Measurements from ENCODE around the gene FUCA2. TPM values are rescaled to one million over a fixed set of nuclear protein-coding genes. Genes with fewer than 3 reads are reported as not detected.

Gene FUCA2
- total RNA-seq = 54.8 and 70.4 TPM in 2 replicates

GRCh38 chr6:143510991-143511891 lies at the start of gene FUCA2:
TSS of gene FUCA2 (minus strand) at chr6:143511720. CDS start at chr6:143511634, 86 bp downstream.
- TF ChIP-seq CTCF (conservative IDR thresholded peaks at IDR 0.05; ENCODE audit: low read depth, low read length) = no peak
- peak; percentile 27 for DNase-seq (ENCODE audit: low read depth)
- H3K4me3 ChIP-seq (ENCODE audit: low read depth, low read length) = peak within 1 kb of the TSS; percentile 79

GRCh38 chr6:143561105-143561704 lies 49.7 kb upstream of the FUCA2 start:
- no peak overlapping the region for H3K4me3 ChIP-seq (ENCODE audit: low read depth, low read length)
- no peak for DNase-seq (ENCODE audit: low read depth)
- no peak for TF ChIP-seq CTCF (conservative IDR thresholded peaks at IDR 0.05; ENCODE audit: low read depth, low read length)

GRCh38 chr6:143559051-143559660 lies 47.6 kb upstream of the FUCA2 start:
- TF ChIP-seq CTCF (conservative IDR thresholded peaks at IDR 0.05; ENCODE audit: low read depth, low read length) = no peak
- DNase-seq (ENCODE audit: low read depth) = no peak

GRCh38 chr6:143556529-143556928 lies 45.0 kb upstream of the FUCA2 start:
- no peak for DNase-seq (ENCODE audit: low read depth)
- no peak overlapping the region for H3K4me3 ChIP-seq (ENCODE audit: low read depth, low read length)
- no peak for TF ChIP-seq CTCF (conservative IDR thresholded peaks at IDR 0.05; ENCODE audit: low read depth, low read length)

More at GRCh38 chr6:143559051-143559660, 47.6 kb upstream of the FUCA2 start:
- H3K4me3 ChIP-seq (ENCODE audit: low read depth, low read length) = no peak overlapping the region

- no peak for TF ChIP-seq CTCF (conservative IDR thresholded peaks at IDR 0.05; ENCODE audit: low read depth, low read length)
- H3K4me3 ChIP-seq (ENCODE audit: low read depth, low read length) = no peak overlapping the region
- DNase-seq (ENCODE audit: low read depth) = no peak
Observed at GRCh38 chr6:143555582-143555981, 44.1 kb upstream of the FUCA2 start.

- DNase-seq (ENCODE audit: low read depth) = no peak
- TF ChIP-seq CTCF (conservative IDR thresholded peaks at IDR 0.05; ENCODE audit: low read depth, low read length) = no peak
- H3K4me3 ChIP-seq (ENCODE audit: low read depth, low read length) = no peak overlapping the region
Observed at GRCh38 chr6:143555071-143555492, 43.6 kb upstream of the FUCA2 start.

Measured in epithelial cell of proximal tubule (primary cell).